ENCODE measurements around the gene SPATA19. TPM values are rescaled to one million over a fixed set of nuclear protein-coding genes. Genes with fewer than 3 reads are reported as not detected.

The SPATA19 gene
- total RNA-seq, 4 donors from 2014 or later = not detected

DNA sequence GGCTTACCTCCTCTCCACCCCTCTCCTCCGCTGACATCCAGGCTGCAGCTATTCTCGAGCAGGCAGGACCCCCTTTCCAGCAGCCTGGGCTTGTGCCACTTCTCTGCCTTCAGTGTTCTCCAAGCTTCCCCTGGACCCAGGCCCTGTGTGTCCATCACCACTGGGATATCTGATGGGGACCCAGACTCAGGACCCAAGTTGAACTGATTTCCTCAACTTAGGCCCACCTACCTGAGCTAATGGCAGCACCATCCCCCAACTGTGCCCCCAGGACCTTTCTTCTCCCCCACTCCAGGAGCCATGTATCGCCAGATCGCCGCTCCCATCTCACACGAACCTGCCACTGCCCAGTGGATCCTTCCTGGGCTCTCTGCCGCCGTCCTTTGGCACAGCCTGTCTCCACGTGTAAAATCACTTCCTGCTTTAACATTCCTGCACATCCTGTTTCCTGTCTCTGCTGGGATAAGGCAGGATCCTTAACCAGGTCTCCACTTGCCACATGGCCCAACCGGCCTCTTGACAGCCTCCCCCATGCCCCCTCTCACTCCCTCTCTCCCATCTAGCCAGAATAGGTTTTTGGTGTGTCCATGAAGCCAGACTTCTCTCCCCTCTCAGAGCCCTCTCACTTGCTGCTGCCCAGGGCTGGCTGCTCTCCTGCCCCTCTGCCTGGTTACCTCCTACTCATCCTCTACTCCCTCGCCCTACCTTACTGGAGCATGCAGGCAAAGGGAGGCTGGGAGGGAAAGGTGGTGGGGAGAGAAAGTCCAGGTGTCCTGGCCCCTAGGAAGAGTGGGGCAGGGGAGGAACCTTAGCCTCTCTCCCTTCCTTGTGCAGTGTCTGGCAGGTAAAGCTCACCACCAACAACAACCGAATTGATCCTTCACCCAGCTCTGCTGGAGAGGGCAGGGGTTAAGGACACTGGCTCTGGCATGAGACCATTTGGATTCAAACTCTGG lies 9.4 kb downstream of the SPATA19 start:
- DNase-seq = no peak

GRCh38 chr11:133834682-133835592 lies 10.4 kb downstream of the SPATA19 start:
- intact Hi-C loops (cut with DNase I; ENCODE audit: low total_unique reads) = no loop called here
- no peak for DNase-seq
- Histone ChIP-seq H3K27me3 (no peaks in the 10 kb centered on the region), H3K36me3 (no peaks in the 10 kb centered on the region), H3K27ac (no peak overlapping the region), H3K4me3 (no peak overlapping the region), H3K4me1 (no peaks in the 10 kb centered on the region), H3K9me3 (no peaks in the 10 kb centered on the region)
- TF ChIP-seq POLR2A (IDR thresholded peaks at IDR 0.05) (no peak), CTCF (IDR thresholded peaks at IDR 0.05) (peak; percentile 24 to 66 (median 47))

More for the DNA sequence above, 9.4 kb downstream of the SPATA19 start:
- no peak for TF ChIP-seq CTCF (IDR thresholded peaks at IDR 0.05)
- no peak for TF ChIP-seq POLR2A (IDR thresholded peaks at IDR 0.05)
- Histone ChIP-seq H3K4me1 (no peaks in the 10 kb centered on the region), H3K9me3 (no peaks in the 10 kb centered on the region), H3K27me3 (no peaks in the 10 kb centered on the region), H3K4me3 (no peak overlapping the region), H3K36me3 (no peaks in the 10 kb centered on the region), H3K27ac (no peak overlapping the region)
- intact Hi-C loops (cut with DNase I; ENCODE audit: low total_unique reads) = no loop called here

- no peak overlapping the region for H3K4me3 ChIP-seq
- H3K27ac ChIP-seq = no peak overlapping the region
- DNase-seq = no peak
- TF ChIP-seq POLR2A (IDR thresholded peaks at IDR 0.05) = no peak
- TF ChIP-seq CTCF (IDR thresholded peaks at IDR 0.05) = no peak
- H3K36me3 ChIP-seq = no peaks in the 10 kb centered on the region
- no peaks in the 10 kb centered on the region for H3K27me3 ChIP-seq
- H3K4me1 ChIP-seq = no peaks in the 10 kb centered on the region
- intact Hi-C loops (cut with DNase I; ENCODE audit: low total_unique reads) = no loop called here
- no peaks in the 10 kb centered on the region for H3K9me3 ChIP-seq
These were observed 11.2 kb downstream of the SPATA19 start for GRCh38 chr11:133833898-133834681.

DNA sequence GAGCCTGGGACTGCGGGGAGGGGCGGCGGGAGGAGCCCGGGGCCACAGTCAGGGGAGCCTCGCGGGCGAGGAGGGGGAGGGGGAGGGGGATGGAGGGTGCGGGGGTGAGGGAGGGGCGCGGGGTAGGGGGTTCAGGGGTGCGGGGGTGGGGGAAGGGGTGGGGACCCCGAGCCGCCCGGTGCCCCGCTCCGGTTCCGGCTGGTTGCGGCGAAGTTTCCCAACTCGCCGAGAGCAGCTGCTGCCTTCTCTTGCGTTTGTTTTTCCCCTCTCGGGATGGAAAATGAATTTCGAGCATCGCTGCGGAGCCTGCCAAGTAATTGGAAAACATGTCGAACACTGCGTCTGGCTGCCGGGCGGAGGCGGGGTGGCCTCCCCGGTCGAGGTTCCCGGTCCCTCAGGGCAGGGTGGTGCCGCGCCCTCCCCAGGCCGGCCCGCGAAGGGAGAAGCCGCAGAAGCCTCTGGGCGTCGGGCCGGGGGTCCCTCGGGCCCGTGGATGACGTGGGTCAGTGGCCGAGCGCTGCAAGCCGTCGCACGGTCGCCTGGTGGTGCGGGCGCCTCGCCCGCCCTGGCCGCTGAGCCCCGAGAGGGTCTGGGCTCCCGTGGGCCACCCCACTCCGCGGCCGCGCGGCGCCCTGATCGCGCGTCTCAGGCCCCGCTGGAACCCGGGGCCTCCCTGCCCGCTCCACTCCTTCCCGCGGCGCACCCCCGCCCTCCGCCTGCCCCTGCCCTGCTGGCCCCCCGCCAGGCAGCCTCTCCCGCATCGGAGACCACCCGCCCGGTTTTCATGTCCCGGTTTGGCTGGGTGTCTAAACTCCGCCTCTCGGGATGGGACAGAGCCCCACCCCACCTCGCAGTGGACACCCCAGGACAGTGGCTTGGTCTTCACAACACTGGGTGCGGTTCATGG lies 12.1 kb downstream of the SPATA19 start:
- no peak for DNase-seq
- H3K27ac ChIP-seq = no peak overlapping the region
- intact Hi-C loops (cut with DNase I; ENCODE audit: low total_unique reads) = no loop called here
- no peak overlapping the region for H3K4me3 ChIP-seq
- H3K36me3 ChIP-seq = no peaks in the 10 kb centered on the region
- TF ChIP-seq CTCF (IDR thresholded peaks at IDR 0.05) = no peak
- TF ChIP-seq POLR2A (IDR thresholded peaks at IDR 0.05) = no peak
- H3K4me1 ChIP-seq = no peaks in the 10 kb centered on the region
- H3K27me3 ChIP-seq = no peaks in the 10 kb centered on the region
- H3K9me3 ChIP-seq = no peaks in the 10 kb centered on the region
